GM21447 (cell line): ENCODE results near the gene CLEC3A.
"Not testable (repeated sequence)": the region's sequence is repeated elsewhere in the genome, so short reads cannot be mapped to it uniquely, and the experiment has no call there.

Source experiments
- ATAC-seq: cut with Tn5 transposase; IDR thresholded peaks from one replicate; pipeline ENCODE4 v1.9.1; 2021; ENCODE audit not compliant: unreplicated experiment

Gene CLEC3A

GRCh38 chr16:78022347-78023060, at the start of gene CLEC3A:
TSS of gene CLEC3A (plus strand) at chr16:78022548. CDS start at chr16:78022627, 79 bp downstream.
- ATAC-seq = no peak

- ATAC-seq = no peak
These were observed 47.5 kb upstream of the CLEC3A start for GRCh38 chr16:77974883-77975282.

- no peak for ATAC-seq
These were observed 46.4 kb upstream of the CLEC3A start for GRCh38 chr16:77975942-77976341.

GRCh38 chr16:77977339-77977738, 45.0 kb upstream of the CLEC3A start:
- ATAC-seq = no peak

- no peak for ATAC-seq
These were observed 37.2 kb upstream of the CLEC3A start for GRCh38 chr16:77985111-77985510.

- ATAC-seq = no peak
These were observed 36.2 kb upstream of the CLEC3A start for GRCh38 chr16:77986011-77986740.

GRCh38 chr16:77987810-77988209, 34.5 kb upstream of the CLEC3A start:
- no peak for ATAC-seq

- ATAC-seq = no peak
These were observed 32.5 kb upstream of the CLEC3A start for GRCh38 chr16:77989846-77990245.

- no peak for ATAC-seq
These were observed 30.6 kb upstream of the CLEC3A start for GRCh38 chr16:77991701-77992100.

- not testable (repeated sequence) for ATAC-seq
These were observed 30.0 kb upstream of the CLEC3A start for GRCh38 chr16:77992381-77992780.

- ATAC-seq = no peak
These were observed 29.0 kb upstream of the CLEC3A start for GRCh38 chr16:77993111-77993985.

- ATAC-seq = no peak
These were observed 26.4 kb upstream of the CLEC3A start for GRCh38 chr16:77995843-77996455.

- no peak for ATAC-seq
These were observed 23.9 kb upstream of the CLEC3A start for GRCh38 chr16:77998350-77999023.

GRCh38 chr16:78001451-78002025, 20.8 kb upstream of the CLEC3A start:
- no peak for ATAC-seq

- ATAC-seq = peak; percentile 99
These were observed 19.3 kb upstream of the CLEC3A start for GRCh38 chr16:78002915-78003538.

GRCh38 chr16:78004517-78004916, 17.8 kb upstream of the CLEC3A start:
- no peak for ATAC-seq

- ATAC-seq = no peak
These were observed 16.5 kb upstream of the CLEC3A start for GRCh38 chr16:78005881-78006280.

- no peak for ATAC-seq
These were observed 15.2 kb upstream of the CLEC3A start for GRCh38 chr16:78007121-78007520.

GRCh38 chr16:78024159-78024558, 1.8 kb downstream of the CLEC3A start:
- ATAC-seq = no peak

- ATAC-seq = no peak
These were observed 3.3 kb downstream of the CLEC3A start for GRCh38 chr16:78025631-78026030.
